ENCODE data around the gene FMN1. TPM values are rescaled to one million over a fixed set of nuclear protein-coding genes. Genes with fewer than 3 reads are reported as not detected.

FMN1 gene
- polyA plus RNA-seq, 3 donors, result 0.28 to 3.7 (median 0.34) TPM

GRCh38 chr15:33076937-33077336 is 117.6 kb downstream of the FMN1 start:
- H3K4me3 Mint-ChIP-seq, result no peak overlapping the region
- intact Hi-C loops (cut with micrococcal nuclease), result no loop called here
- TF ChIP-seq CTCF (IDR thresholded peaks at IDR 0.05), result no peak
- Histone ChIP-seq H3K4me3 (replicated peaks in 1 of 3; ENCODE audit: low read depth in 2 of 3, low read length in 3 of 3) (no peak overlapping the region), H3K36me3 (replicated peaks in 1 of 2; ENCODE audit: control insufficient read depth in 1 of 2, insufficient read depth in 2 of 2, low read length in 2 of 2) (no peaks in the 10 kb centered on the region), H2AFZ (ENCODE audit: insufficient read depth, low read depth, low read length, poor library complexity, severe bottlenecking) (no peak overlapping the region), H3K79me2 (ENCODE audit: insufficient read depth, low read length) (no peaks in the 10 kb centered on the region), H3K9ac (ENCODE audit: insufficient read depth, low read length, poor library complexity, severe bottlenecking) (no peak overlapping the region), H3K4me1 (ENCODE audit: control insufficient read depth in 1 of 2, insufficient read depth in 2 of 2, low read length in 2 of 2) (no peaks in the 10 kb centered on the region), H3K27me3 (ENCODE audit: control insufficient read depth in 2 of 2, insufficient read depth in 2 of 2, low read length in 2 of 2) (no peaks in the 10 kb centered on the region), H3K4me2 (replicated peaks; ENCODE audit: extremely low read depth, low read length, poor library complexity, severe bottlenecking) (no peak overlapping the region), H3K27ac (ENCODE audit: low read depth in 1 of 2, low read length in 2 of 2) (no peak overlapping the region), H4K20me1 (ENCODE audit: insufficient read depth, low read length) (no peaks in the 10 kb centered on the region), H3K9me3 (replicated peaks in 1 of 2; ENCODE audit: control insufficient read depth in 1 of 2, insufficient read depth in 1 of 2, low read length in 2 of 2) (no peaks in the 10 kb centered on the region)
- peaks cover 5 to 15% (median 8%) of the 10 kb centered on the region in 3 donors for H3K27me3 Mint-ChIP-seq (ENCODE audit: low read depth in 3 of 3)
- H3K9me3 Mint-ChIP-seq, result no peaks in the 10 kb centered on the region
- DNase-seq, result no peak
- WGBS (ENCODE audit: insufficient coverage), result 60% methylated on average over 1 of the region's 7 CpGs
- H3K36me3 Mint-ChIP-seq, result peaks cover 3 to 8% of the 10 kb centered on the region in 2 donors
- no peaks in the 10 kb centered on the region for H3K4me1 Mint-ChIP-seq
- no peak overlapping the region for H3K27ac Mint-ChIP-seq

GRCh38 chr15:33074942-33075341 is 119.6 kb downstream of the FMN1 start:
- Histone ChIP-seq H3K27ac (ENCODE audit: low read depth in 1 of 2, low read length in 2 of 2) (no peak overlapping the region), H3K4me3 (replicated peaks in 1 of 3; ENCODE audit: low read depth in 2 of 3, low read length in 3 of 3) (no peak overlapping the region), H3K9ac (ENCODE audit: insufficient read depth, low read length, poor library complexity, severe bottlenecking) (no peak overlapping the region), H2AFZ (ENCODE audit: insufficient read depth, low read depth, low read length, poor library complexity, severe bottlenecking) (no peak overlapping the region), H4K20me1 (ENCODE audit: insufficient read depth, low read length) (no peaks in the 10 kb centered on the region), H3K27me3 (ENCODE audit: control insufficient read depth in 2 of 2, insufficient read depth in 2 of 2, low read length in 2 of 2) (no peaks in the 10 kb centered on the region), H3K79me2 (ENCODE audit: insufficient read depth, low read length) (no peaks in the 10 kb centered on the region), H3K4me1 (ENCODE audit: control insufficient read depth in 1 of 2, insufficient read depth in 2 of 2, low read length in 2 of 2) (no peaks in the 10 kb centered on the region), H3K4me2 (replicated peaks; ENCODE audit: extremely low read depth, low read length, poor library complexity, severe bottlenecking) (no peak overlapping the region), H3K36me3 (replicated peaks in 1 of 2; ENCODE audit: control insufficient read depth in 1 of 2, insufficient read depth in 2 of 2, low read length in 2 of 2) (no peaks in the 10 kb centered on the region), H3K9me3 (replicated peaks in 1 of 2; ENCODE audit: control insufficient read depth in 1 of 2, insufficient read depth in 1 of 2, low read length in 2 of 2) (no peaks in the 10 kb centered on the region)
- Mint-ChIP-seq H3K9me3 (no peaks in the 10 kb centered on the region), H3K4me1 (no peaks in the 10 kb centered on the region), H3K27me3 (ENCODE audit: low read depth in 3 of 3) (peaks cover 5 to 16% (median 12%) of the 10 kb centered on the region in 3 donors), H3K27ac (no peak overlapping the region), H3K4me3 (no peak overlapping the region), H3K36me3 (peaks cover 2 to 6% of the 10 kb centered on the region in 2 donors)
- DNase-seq, result no peak
- no CpG with 5 or more reads among the region's 3 CpGs for WGBS (ENCODE audit: insufficient coverage)
- no peak for TF ChIP-seq CTCF (IDR thresholded peaks at IDR 0.05)
- intact Hi-C loops (cut with micrococcal nuclease), result no loop called here
